Measurements from ENCODE around the gene BCAR1.
"Not testable (repeated sequence)": the region's sequence is repeated elsewhere in the genome, so short reads cannot be mapped to it uniquely, and the experiment has no call there.

Gene BCAR1

GRCh38 chr16:75241412-75241811, 10.0 kb downstream of the BCAR1 start:
- no peak for DNase-seq (ENCODE audit: low read depth in 3 of 3, low spot score in 1 of 3)

- DNase-seq (ENCODE audit: low read depth in 3 of 3, low spot score in 1 of 3) = not testable (repeated sequence)
Observed at GRCh38 chr16:75240633-75241032, 10.8 kb downstream of the BCAR1 start.

- DNase-seq (ENCODE audit: low read depth in 3 of 3, low spot score in 1 of 3) = no peak
Observed at GRCh38 chr16:75239542-75240122, 11.8 kb downstream of the BCAR1 start.

GRCh38 chr16:75238853-75239541, 12.4 kb downstream of the BCAR1 start:
- no peak for DNase-seq (ENCODE audit: low read depth in 3 of 3, low spot score in 1 of 3)

- no peak for DNase-seq (ENCODE audit: low read depth in 3 of 3, low spot score in 1 of 3)
Observed at GRCh38 chr16:75238132-75238852, 13.1 kb downstream of the BCAR1 start.

GRCh38 chr16:75237398-75238131, 13.9 kb downstream of the BCAR1 start:
- DNase-seq (ENCODE audit: low read depth in 3 of 3, low spot score in 1 of 3) = no peak

GRCh38 chr16:75236736-75237397, 14.6 kb downstream of the BCAR1 start:
- no peak for DNase-seq (ENCODE audit: low read depth in 3 of 3, low spot score in 1 of 3)

GRCh38 chr16:75236232-75236631, 15.2 kb downstream of the BCAR1 start:
- DNase-seq (ENCODE audit: low read depth in 3 of 3, low spot score in 1 of 3) = no peak

GRCh38 chr16:75235721-75236193, 15.7 kb downstream of the BCAR1 start:
- DNase-seq (ENCODE audit: low read depth in 3 of 3, low spot score in 1 of 3) = no peak

GRCh38 chr16:75234856-75235696, 16.3 kb downstream of the BCAR1 start:
- DNase-seq (ENCODE audit: low read depth in 3 of 3, low spot score in 1 of 3) = no peak

GRCh38 chr16:75233611-75233938, 17.8 kb downstream of the BCAR1 start:
- DNase-seq (ENCODE audit: low read depth in 3 of 3, low spot score in 1 of 3) = no peak

- no peak for DNase-seq (ENCODE audit: low read depth in 3 of 3, low spot score in 1 of 3)
Observed at GRCh38 chr16:75231570-75231969, 19.9 kb downstream of the BCAR1 start.

GRCh38 chr16:75230471-75231110, 20.8 kb downstream of the BCAR1 start:
- no peak for DNase-seq (ENCODE audit: low read depth in 3 of 3, low spot score in 1 of 3)

- DNase-seq (ENCODE audit: low read depth in 3 of 3, low spot score in 1 of 3) = no peak
Observed at GRCh38 chr16:75229172-75230031, 22.0 kb downstream of the BCAR1 start.

- no peak for DNase-seq (ENCODE audit: low read depth in 3 of 3, low spot score in 1 of 3)
Observed at GRCh38 chr16:75228143-75228976, 23.1 kb downstream of the BCAR1 start.

- no peak for DNase-seq (ENCODE audit: low read depth in 3 of 3, low spot score in 1 of 3)
Observed at GRCh38 chr16:75227361-75228142, 23.9 kb downstream of the BCAR1 start.
